Measurements from ENCODE around the gene DNAI1.

Gene DNAI1

GRCh38 chr9:34563262-34563661 is 104.7 kb downstream of the DNAI1 start:
- Histone ChIP-seq H3K4me1 (no peaks in the 10 kb centered on the region; a peak in 1 of 20 replicates), H3K36me3 (no peaks in the 10 kb centered on the region)
- TF ChIP-seq Cebpa-rat (IDR thresholded peaks at IDR 0.05) = no peak

DNA sequence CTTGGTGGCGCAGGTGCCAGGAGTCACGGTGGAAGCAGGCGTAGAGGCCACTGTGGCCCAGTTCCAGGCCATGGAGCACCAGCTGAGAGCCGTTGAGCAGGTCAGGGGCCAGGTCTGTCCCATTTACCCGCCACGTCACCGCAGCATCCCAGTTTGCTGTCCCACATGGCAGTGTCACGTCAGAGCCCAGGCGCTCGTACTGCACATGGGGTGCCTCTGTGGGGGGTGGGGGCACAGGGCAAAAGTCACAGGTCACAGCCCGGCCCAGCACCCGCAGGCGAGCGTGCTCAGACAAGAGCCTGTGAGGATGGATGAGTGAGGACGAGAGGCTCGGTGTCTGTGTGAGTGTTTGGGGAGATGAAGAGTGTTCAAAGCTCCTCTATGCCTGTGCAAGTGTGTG is 106.0 kb downstream of the DNAI1 start:
- Histone ChIP-seq H3K27ac (no peak overlapping the region), H3K4me2 (no peak overlapping the region)

More at GRCh38 chr9:34563262-34563661, 104.7 kb downstream of the DNAI1 start:
- no peak overlapping the region for H3K4me3 ChIP-seq
- peaks cover 0 to 28% (median 0%) of the 10 kb centered on the region in 11 experiments; a peak in 4 of 22 replicates for H4K20me1 ChIP-seq
- no peak overlapping the region for H3K9ac ChIP-seq
- H3K9me3 ChIP-seq (replicated peaks in 1 of 11) = peaks cover 0 to 6% (median 0%) of the 10 kb centered on the region in 11 experiments; a peak in 5 of 22 replicates
- no peak overlapping the region for H3K4me2 ChIP-seq
- no peak overlapping the region for H3K27ac ChIP-seq
- H3K27me3 ChIP-seq = peaks cover 14 to 38% (median 27%) of the 10 kb centered on the region in 11 experiments; a peak in 21 of 22 replicates

DNA sequence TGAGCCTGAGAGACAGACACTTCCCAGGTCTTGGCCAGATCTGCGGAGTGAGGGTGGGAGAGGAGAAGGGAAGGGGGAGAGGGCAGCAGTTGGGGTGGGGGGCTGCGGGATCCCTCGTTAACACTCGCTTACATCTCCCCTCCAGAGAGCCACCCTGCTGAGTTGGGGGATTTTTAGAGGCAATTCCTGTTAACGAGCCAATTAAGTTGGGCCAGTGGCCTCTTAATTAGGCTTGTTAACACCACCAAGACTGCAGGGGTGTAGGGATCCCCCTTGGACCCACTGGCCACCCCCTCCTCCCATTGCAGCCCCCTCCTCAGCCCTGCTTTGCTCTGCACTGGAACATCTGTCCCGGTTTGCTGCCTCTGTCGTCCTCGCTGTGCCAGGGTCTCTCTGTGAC is 107.3 kb downstream of the DNAI1 start:
- Histone ChIP-seq H4K20me1 (peaks cover 0 to 16% (median 0%) of the 10 kb centered on the region in 11 experiments; a peak in 3 of 22 replicates), H3K9ac (no peak overlapping the region), H3K36me3 (no peaks in the 10 kb centered on the region), H3K27me3 (peaks cover 0 to 13% (median 1%) of the 10 kb centered on the region in 11 experiments; a peak in 9 of 22 replicates), H3K4me2 (no peak overlapping the region), H3K27ac (no peak overlapping the region), H3K4me1 (no peaks in the 10 kb centered on the region), H3K9me3 (replicated peaks in 1 of 11) (peaks cover 0 to 6% (median 0%) of the 10 kb centered on the region in 11 experiments; a peak in 5 of 22 replicates), H3K4me3 (no peak overlapping the region)
- no peak for TF ChIP-seq Cebpa-rat (IDR thresholded peaks at IDR 0.05)

More for the DNA sequence above, 106.0 kb downstream of the DNAI1 start:
- peaks cover under 1 to 25% (median 14%) of the 10 kb centered on the region in 11 experiments; a peak in 20 of 22 replicates for H3K27me3 ChIP-seq
- no peak overlapping the region for H3K4me3 ChIP-seq
- no peaks in the 10 kb centered on the region for H3K36me3 ChIP-seq
- no peak overlapping the region for H3K9ac ChIP-seq
- peaks cover 0 to 16% (median 0%) of the 10 kb centered on the region in 11 experiments; a peak in 3 of 22 replicates for H4K20me1 ChIP-seq
- no peak for TF ChIP-seq Cebpa-rat (IDR thresholded peaks at IDR 0.05)
- H3K9me3 ChIP-seq (replicated peaks in 1 of 11) = peaks cover 0 to 6% (median 0%) of the 10 kb centered on the region in 11 experiments; a peak in 5 of 22 replicates
- H3K4me1 ChIP-seq = no peaks in the 10 kb centered on the region; a peak in 1 of 20 replicates

DNA sequence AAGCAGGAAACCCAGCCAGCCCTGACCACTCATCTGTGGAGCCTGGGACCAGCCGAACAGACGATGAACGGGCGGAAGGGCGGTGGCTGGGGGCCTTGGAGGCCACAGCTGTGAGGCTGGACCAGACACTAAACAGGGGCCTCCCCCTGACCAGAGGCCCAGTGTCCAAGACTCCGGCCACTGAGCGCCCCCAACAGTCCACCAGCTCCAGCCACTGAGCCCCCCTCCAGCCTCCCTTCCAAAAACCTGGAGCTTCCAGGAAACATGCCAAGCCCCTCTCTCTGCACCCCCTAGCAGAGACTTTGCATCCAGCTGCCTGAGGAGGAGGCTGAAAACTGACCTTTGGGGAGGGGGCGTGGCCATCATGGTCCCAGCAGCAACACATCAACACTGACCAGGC is 107.7 kb downstream of the DNAI1 start:
- Histone ChIP-seq H3K27me3 (peaks cover 0 to 12% (median 0%) of the 10 kb centered on the region in 11 experiments; a peak in 3 of 22 replicates), H3K9ac (no peak overlapping the region), H4K20me1 (peaks cover 0 to 16% (median 0%) of the 10 kb centered on the region in 11 experiments; a peak in 3 of 22 replicates), H3K4me1 (peaks cover 0 to 2% (median 0%) of the 10 kb centered on the region in 10 experiments; a peak in 2 of 20 replicates), H3K4me2 (no peak overlapping the region), H3K9me3 (replicated peaks in 1 of 11) (peaks cover 0 to 6% (median 0%) of the 10 kb centered on the region in 11 experiments; a peak in 5 of 22 replicates), H3K27ac (no peak overlapping the region), H3K36me3 (no peaks in the 10 kb centered on the region), H3K4me3 (no peak overlapping the region)
- no peak for TF ChIP-seq Cebpa-rat (IDR thresholded peaks at IDR 0.05)

DNA sequence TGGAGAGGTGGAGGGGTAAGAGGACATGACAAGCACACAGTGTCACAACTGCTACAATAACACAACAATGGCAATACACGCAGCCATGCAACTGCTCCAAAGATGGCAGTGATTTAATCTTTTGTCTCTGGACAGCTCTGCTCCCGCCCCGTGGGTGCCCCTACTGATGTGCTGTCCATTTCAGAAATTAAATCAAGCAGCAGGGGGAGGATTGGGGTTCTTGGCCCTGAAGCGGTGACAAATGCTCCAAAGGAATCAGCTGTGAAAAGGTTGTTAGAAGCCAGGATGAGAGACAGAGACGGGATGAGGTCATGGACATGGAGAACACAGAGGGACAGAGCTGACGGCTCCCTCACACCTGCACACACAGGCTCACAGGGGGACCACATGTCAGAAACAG is 108.4 kb downstream of the DNAI1 start:
- Histone ChIP-seq H3K36me3 (no peaks in the 10 kb centered on the region), H3K4me2 (no peak overlapping the region), H4K20me1 (peaks cover 0 to 16% (median 0%) of the 10 kb centered on the region in 11 experiments; a peak in 3 of 22 replicates), H3K9ac (no peak overlapping the region), H3K27me3 (peaks cover 0 to 12% (median 0%) of the 10 kb centered on the region in 11 experiments; a peak in 3 of 22 replicates), H3K4me3 (no peak overlapping the region), H3K27ac (no peak overlapping the region), H3K9me3 (replicated peaks in 1 of 11) (peaks cover 0 to 3% (median 0%) of the 10 kb centered on the region in 11 experiments; a peak in 5 of 22 replicates), H3K4me1 (peaks cover 0 to 9% (median 0%) of the 10 kb centered on the region in 10 experiments; a peak in 4 of 20 replicates)
- no peak for TF ChIP-seq Cebpa-rat (IDR thresholded peaks at IDR 0.05)

GRCh38 chr9:34568133-34568532 is 109.5 kb downstream of the DNAI1 start:
- Histone ChIP-seq H3K27ac (no peak overlapping the region), H3K4me1 (peaks cover 0 to 13% (median 0%) of the 10 kb centered on the region in 10 experiments; a peak in 4 of 20 replicates), H3K9ac (no peak overlapping the region), H3K27me3 (peaks cover 0 to 12% (median 0%) of the 10 kb centered on the region in 11 experiments; a peak in 2 of 22 replicates), H3K9me3 (replicated peaks in 1 of 11) (no peaks in the 10 kb centered on the region), H3K4me3 (no peak overlapping the region), H3K36me3 (no peaks in the 10 kb centered on the region), H4K20me1 (peaks cover 0 to 16% (median 0%) of the 10 kb centered on the region in 11 experiments; a peak in 3 of 22 replicates), H3K4me2 (no peak overlapping the region)
- no peak for TF ChIP-seq Cebpa-rat (IDR thresholded peaks at IDR 0.05)

DNA sequence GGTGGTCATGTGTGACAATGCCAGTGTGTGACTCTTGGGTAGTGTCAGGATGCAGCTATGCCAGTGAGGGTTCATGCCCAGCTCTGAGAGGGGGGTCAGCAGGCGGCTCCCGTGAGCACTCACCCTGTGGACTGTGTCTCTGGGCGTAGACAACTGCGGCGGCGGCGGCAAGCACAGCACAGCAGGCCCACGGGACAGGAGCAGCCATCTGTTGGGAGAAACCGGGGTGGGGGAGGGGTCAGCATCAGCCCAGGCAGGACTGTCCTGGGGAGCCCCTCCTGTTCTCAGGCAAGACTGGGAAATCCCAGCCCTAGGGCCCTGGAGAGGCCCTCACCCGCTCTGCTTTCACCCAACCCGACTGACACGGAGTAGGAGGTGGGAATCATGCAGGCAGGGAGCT is 110.2 kb downstream of the DNAI1 start:
- no peak for TF ChIP-seq Cebpa-rat (IDR thresholded peaks at IDR 0.05)
- peaks cover 0 to 15% (median 0%) of the 10 kb centered on the region in 11 experiments; a peak in 2 of 22 replicates for H3K27me3 ChIP-seq
- H3K4me2 ChIP-seq = no peak overlapping the region
- no peak overlapping the region for H3K9ac ChIP-seq
- H3K4me1 ChIP-seq = peaks cover 0 to 13% (median 0%) of the 10 kb centered on the region in 10 experiments; a peak in 4 of 20 replicates
- no peaks in the 10 kb centered on the region for H3K36me3 ChIP-seq
- no peak overlapping the region for H3K4me3 ChIP-seq
- H3K9me3 ChIP-seq (replicated peaks in 1 of 11) = no peaks in the 10 kb centered on the region
- H3K27ac ChIP-seq = no peak overlapping the region
- H4K20me1 ChIP-seq = peaks cover 0 to 13% (median 0%) of the 10 kb centered on the region in 11 experiments; a peak in 4 of 22 replicates

DNA sequence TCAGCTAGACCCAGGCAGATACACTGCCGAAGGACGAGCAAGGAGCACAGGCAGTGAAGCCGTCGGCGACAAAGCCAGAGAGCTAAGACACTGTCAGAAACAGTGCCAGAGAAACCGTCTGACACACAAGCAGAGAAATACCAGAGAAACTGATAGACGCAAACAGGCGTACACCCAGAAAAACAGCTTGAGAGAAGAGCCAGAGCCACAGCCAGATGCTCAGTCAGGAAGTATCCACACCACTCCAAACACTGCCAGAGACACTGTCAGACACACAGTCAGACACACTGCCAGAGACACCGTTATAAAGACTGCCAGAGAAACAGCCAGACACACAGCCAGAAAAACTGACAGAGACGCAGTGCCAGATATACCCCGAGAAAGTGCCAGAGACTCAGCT is 111.8 kb downstream of the DNAI1 start:
- Histone ChIP-seq H3K4me3 (no peak overlapping the region), H3K9ac (no peak overlapping the region), H4K20me1 (peaks cover 0 to 14% (median 0%) of the 10 kb centered on the region in 11 experiments; a peak in 5 of 22 replicates), H3K4me1 (peaks cover 0 to 13% (median 0%) of the 10 kb centered on the region in 10 experiments; a peak in 5 of 20 replicates), H3K36me3 (no peaks in the 10 kb centered on the region), H3K27me3 (peaks cover 6 to 30% (median 14%) of the 10 kb centered on the region in 11 experiments; a peak in 20 of 22 replicates), H3K27ac (no peak overlapping the region), H3K4me2 (no peak overlapping the region), H3K9me3 (replicated peaks in 1 of 11) (no peaks in the 10 kb centered on the region)
- TF ChIP-seq Cebpa-rat (IDR thresholded peaks at IDR 0.05) = no peak
